C4-2B (cell line): Measurements from ENCODE around the gene AQP10.

Source experiments
- CTCF ChIP-seq: fragments of 450-650 bp; conservative IDR thresholded peaks from 2 replicates; pipeline ENCODE4 v1.5.1; 2017; ENCODE audit warnings: mild to moderate bottlenecking
- ZFX ChIP-seq: fragments of 450-650 bp; IDR thresholded peaks from 2 replicates; pipeline ENCODE4 v1.6.1; 2017

- TF ChIP-seq CTCF: no peak
- TF ChIP-seq ZFX: no peak
Observed at GRCh38 chr1:154353966-154354365, 33.1 kb downstream of the AQP10 start.
